ENCODE results near the gene SRSF8. TPM values are rescaled to one million over a fixed set of nuclear protein-coding genes. Genes with fewer than 3 reads are reported as not detected.

The SRSF8 gene
- total and polyA plus RNA-seq, 2 donors (not counting 3 experiments of a cell fraction or from before 2014, with no cell fraction given), result 21.9 to 31.3 TPM

GRCh38 chr11:95076416-95076815, 9.7 kb downstream of the SRSF8 start:
- H3K9me3 ChIP-seq (replicated peaks; ENCODE audit: control insufficient read depth, insufficient read depth, low read length), result no peaks in the 10 kb centered on the region
- DNase-seq (ENCODE audit: low read depth, low spot score) (peak; percentile 90), FAIRE-seq (peak; percentile 55)
- no peaks in the 10 kb centered on the region for H3K9me1 ChIP-seq (replicated peaks; ENCODE audit: control insufficient read depth, extremely low read depth, insufficient read depth, low read length)
- no peaks in the 10 kb centered on the region for H3K36me3 ChIP-seq (ENCODE audit: control insufficient read depth in 2 of 2, extremely low read depth in 1 of 2, insufficient read depth in 2 of 2, low read length in 2 of 2)
- ChIA-PET POLR2A (no interaction called here), CTCF (interaction anchor here (0.9 to 4.3 kb wide), 9 partner anchors 8 to 75 kb away, joined by 3 to 20 read pairs (median 5); partner anchors contain the start of genes ENDOD1 and SRSF8)
- H3K27ac ChIP-seq (ENCODE audit: insufficient read depth, low read depth, low read length), result no peak overlapping the region
- H3K27me3 ChIP-seq (ENCODE audit: control insufficient read depth in 2 of 2, insufficient read depth in 2 of 2, low read length in 2 of 2), result no peaks in the 10 kb centered on the region
- H3K4me2 ChIP-seq (ENCODE audit: insufficient read depth, low read length), result no peak overlapping the region
- no peak for TF ChIP-seq CTCF (IDR thresholded peaks at IDR 0.05; ENCODE audit: extremely low read depth in 1 of 2, insufficient read depth in 1 of 2, low read depth in 1 of 2, low read length in 2 of 2)
- TF ChIP-seq FOS (IDR thresholded peaks at IDR 0.05; ENCODE audit: borderline replicate concordance, insufficient read depth, low read length), result no peak
- no peak for TF ChIP-seq MYC (IDR thresholded peaks at IDR 0.05; ENCODE audit: low read depth, low read length)
- no peak for TF ChIP-seq JUN (IDR thresholded peaks at IDR 0.05; ENCODE audit: borderline replicate concordance, insufficient read depth, insufficient read length, low read depth)
- no peak for TF ChIP-seq GATA2 (IDR thresholded peaks at IDR 0.05; ENCODE audit: insufficient read depth, insufficient read length, low read depth, low read length)
- TF ChIP-seq POLR2A (IDR thresholded peaks at IDR 0.05; ENCODE audit: low read depth, low read length), result no peak
- no peak for TF ChIP-seq POLR2AphosphoS5 (IDR thresholded peaks at IDR 0.05; ENCODE audit: insufficient read depth, low read depth, low read length)
- TF ChIP-seq EZH2 (IDR thresholded peaks at IDR 0.05; ENCODE audit: borderline replicate concordance, low read depth, low read length, severe bottlenecking), result no peak
- TF ChIP-seq MAX (IDR thresholded peaks at IDR 0.05; ENCODE audit: insufficient read depth, insufficient read length), result no peak
- no peaks in the 10 kb centered on the region for H4K20me1 ChIP-seq (replicated peaks; ENCODE audit: control insufficient read depth, extremely low read depth, insufficient read depth, low read length)
- dilution Hi-C loops (cut with MboI; ENCODE audit: extremely low pct_ligation_motif_present, low sequenced_read_pairs), result no loop called here
- no TSS peak for BruUV-seq (replicated peaks)
- no peak overlapping the region for H3K4me3 ChIP-seq (replicated peaks in 1 of 3; ENCODE audit: insufficient read depth in 1 of 3, low read depth in 1 of 3, low read length in 3 of 3)
- H3K4me1 ChIP-seq (ENCODE audit: control insufficient read depth, extremely low read depth, insufficient read depth, low read length), result peaks cover 13% of the 10 kb centered on the region
- no peak overlapping the region for H2AFZ ChIP-seq (ENCODE audit: low read depth, low read length)
- intact Hi-C loops (cut with micrococcal nuclease), result no loop called here
- no peaks in the 10 kb centered on the region for H3K79me2 ChIP-seq (ENCODE audit: control insufficient read depth, insufficient read depth, low read length)
- H3K9ac ChIP-seq (replicated peaks; ENCODE audit: extremely low read depth, insufficient read depth, low read length), result no peak overlapping the region
